GM12878 (cell line): ENCODE data around the gene TSPO. TPM values are rescaled to one million over a fixed set of nuclear protein-coding genes. Genes with fewer than 3 reads are reported as not detected.

Experiments
- ATAC-seq: fragments of 200-7000 bp; cut with Tn5 transposase; 3 replicates; pipeline ENCODE4 v1.9.1; 2020; ENCODE audit warnings: mild to moderate bottlenecking, moderate library complexity
- BruUV-seq: library from RNA; stranded (reverse); fragments of 400-500 nt; replicated peaks from 2 replicates; lab custom pipeline; 2021; lab: Mats Ljungman, UMichigan
- CTCF ChIA-PET: fragments of 300-600 bp; sonication (Branson Sonifier 250); formaldehyde crosslinking; extraction: SDS; loops from one replicate; lab custom pipeline; 2021; ENCODE audit warnings: inconsistent platforms; lab: Yijun Ruan, JAX
- POLR2A ChIA-PET: fragments of 350-600 bp; formaldehyde crosslinking; extraction: SDS; loops from one replicate; lab custom pipeline; 2021; ENCODE audit warnings: inconsistent platforms; lab: Charles Lee
- RAD21 ChIA-PET: fragments of 300-600 bp; sonication (Branson Sonifier 250); formaldehyde crosslinking; loops from one replicate; lab custom pipeline; 2023; ENCODE audit warnings: antibody characterized with exemption; ENCODE audit not compliant: unreplicated experiment; lab: Charles Lee
- SMC1A ChIA-PET: fragments of 300-600 bp; sonication (Branson Sonifier 250); formaldehyde crosslinking; loops from one replicate; lab custom pipeline; 2023; ENCODE audit not compliant: unreplicated experiment, uncharacterized antibody; lab: Charles Lee
- DNase-seq: peaks from one replicate; pipeline ENCODE4 v3.0.0-alpha.2; 2011; ENCODE audit warnings: low read depth, low spot score
- FAIRE-seq: peaks from 3 replicates; lab custom pipeline; 2011; peaks lifted over from hg19 to GRCh38; lab: Jason Lieb, UNC
- H2AFZ ChIP-seq: 2 replicates; pipeline ENCODE4 v1.6.0; 2011; ENCODE audit warnings: low read depth, low read length, control low read depth; ENCODE audit not compliant: control insufficient read depth
- H3K27ac ChIP-seq: 2 replicates; pipeline ENCODE4 v1.5.1; 2011; ENCODE audit warnings: control low read depth; ENCODE audit not compliant: control insufficient read depth, insufficient read depth
- H3K27me3 ChIP-seq, 2 experiments: replicated peaks in 1 of 2; 2 replicates each; pipeline versions ENCODE4 v1.6.0 to v1.6.1; 2011; ENCODE audit warnings: low read length in 1 of 2; ENCODE audit not compliant: control insufficient read depth in 2 of 2, insufficient read depth in 2 of 2
- H3K36me3 ChIP-seq, 2 experiments: 2 replicates each; pipeline ENCODE4 v1.5.1; 2011; ENCODE audit warnings: low read length in 1 of 2; ENCODE audit not compliant: control insufficient read depth in 2 of 2, insufficient read depth in 2 of 2
- H3K4me1 ChIP-seq: 2 replicates; pipeline ENCODE4 v1.6.1; 2011; ENCODE audit warnings: mild to moderate bottlenecking, low read length, moderate library complexity, mixed read lengths; ENCODE audit not compliant: control insufficient read depth, insufficient read depth
- H3K4me2 ChIP-seq: 2 replicates; pipeline ENCODE4 v1.6.0; 2011; ENCODE audit warnings: control low read depth; ENCODE audit not compliant: control insufficient read depth, insufficient read depth
- H3K4me3 ChIP-seq: fragments of 200-600 bp; sonication (generic); 2 replicates; pipeline ENCODE4 v1.5.1; 2016
- H3K79me2 ChIP-seq: 2 replicates; pipeline ENCODE4 v1.6.0; 2011; ENCODE audit warnings: low read length; ENCODE audit not compliant: control insufficient read depth, insufficient read depth
- H3K9ac ChIP-seq: 2 replicates; pipeline ENCODE4 v1.8.0; 2011; ENCODE audit warnings: low read length, control low read depth, mixed read lengths; ENCODE audit not compliant: control insufficient read depth, insufficient read depth
- H3K9me3 ChIP-seq: replicated peaks from 3 replicates; pipeline ENCODE4 v1.5.1; 2011; ENCODE audit warnings: mild to moderate bottlenecking, low read length; ENCODE audit not compliant: control insufficient read depth, insufficient read depth
- H4K20me1 ChIP-seq: 2 replicates; pipeline ENCODE4 v1.6.0; 2011; ENCODE audit not compliant: control insufficient read depth, insufficient read depth
- DPF2 ChIP-seq: fragments of 450-650 bp; IDR thresholded peaks from 2 replicates; pipeline ENCODE4 v1.6.1; 2017; ENCODE audit warnings: mild to moderate bottlenecking
- GATAD2B ChIP-seq: fragments of 450-650 bp; conservative IDR thresholded peaks from 2 replicates; pipeline ENCODE4 v1.6.1; 2017; ENCODE audit warnings: low read depth, mild to moderate bottlenecking, moderate library complexity
- LARP7 ChIP-seq: fragments of 450-650 bp; IDR thresholded peaks from 2 replicates; pipeline ENCODE4 v1.6.1; 2017; ENCODE audit warnings: mild to moderate bottlenecking
- NBN ChIP-seq: fragments of 450-650 bp; IDR thresholded peaks from 2 replicates; pipeline ENCODE4 v1.6.1; 2016
- POLR2A ChIP-seq: IDR thresholded peaks from 2 replicates; pipeline ENCODE4 v1.6.1; 2011; ENCODE audit warnings: low read depth, mild to moderate bottlenecking, low read length
- YY1 ChIP-seq: IDR thresholded peaks from 2 replicates; pipeline ENCODE4 v1.6.1; 2011; ENCODE audit warnings: low read depth, mild to moderate bottlenecking, low read length
- WGBS: methylation state at CpG from one replicate; pipeline ENCODE4 v1.1.6; 2016; ENCODE audit warnings: low lambda C conversion rate; ENCODE audit not compliant: insufficient replicate concordance, insufficient coverage; ENCODE audit errors: missing lambda C conversion rate; 5-methylcytosine and 5-hydroxymethylcytosine counted together
- in situ Hi-C: fragments of 300-500 bp; cut with MboI; formaldehyde crosslinking; loops from 9 replicates; pipeline ENCODE4 v1.14.3; 2018; ENCODE audit warnings: mixed read lengths
- intact Hi-C: fragments of 100-400 bp; cut with micrococcal nuclease; formaldehyde crosslinking; loops from one replicate; pipeline ENCODE4 v1.14.2; 2022; ENCODE audit not compliant: unreplicated experiment
- polyA plus RNA-seq, 11 experiments: library from polyadenylated mRNA; depleted of rRNA in 4 of 11; unstranded in 6 of 11; stranded (reverse) in 5 of 11; fragments of >200 nt; fragmentation: Nextera tagmentation in 4 of 11; fragmentation: Illumina TruSeq in 1 of 11; extraction: Ambion mirVana in 4 of 11; extraction: Trizol in 1 of 11; gene quantifications; 1 replicate in 1 of 11; 2 replicates in 10 of 11; pipeline versions ENCODE4 v1.2.1 to v1.2.3, GENCODE V29; 2011 to 2016; ENCODE audit warnings: inconsistent platforms in 2 of 11, missing spikeins in 2 of 11, low read depth in 1 of 11
- total RNA-seq, 4 experiments: library from RNA; depleted of rRNA in 3 of 4; stranded (reverse); fragments of >200 nt in 3 of 4; fragmentation: Illumina TruSeq in 1 of 4; extraction: Trizol in 1 of 4; gene quantifications; 2 replicates each; pipeline versions ENCODE4 v1.2.1 to v1.2.3, GENCODE V29; 2013 to 2021
- TF ChIP-seq, protein P1 (sequence below): fragments of 450-650 bp; IDR thresholded peaks from 2 replicates; pipeline ENCODE4 v1.6.1; 2017; ENCODE audit warnings: mild to moderate bottlenecking, moderate library complexity
- TF ChIP-seq, protein P2 (sequence below): IDR thresholded peaks from 2 replicates; pipeline ENCODE4 v1.6.1; 2012; ENCODE audit warnings: mild to moderate bottlenecking, low read depth, low read length

The TSPO gene
- total and polyA plus RNA-seq, 10 of the 15 experiments (the other 5 are each of a cell fraction or from before 2014, with no cell fraction given) = 1.4 to 50.5 (median 18.8) TPM

DNA sequence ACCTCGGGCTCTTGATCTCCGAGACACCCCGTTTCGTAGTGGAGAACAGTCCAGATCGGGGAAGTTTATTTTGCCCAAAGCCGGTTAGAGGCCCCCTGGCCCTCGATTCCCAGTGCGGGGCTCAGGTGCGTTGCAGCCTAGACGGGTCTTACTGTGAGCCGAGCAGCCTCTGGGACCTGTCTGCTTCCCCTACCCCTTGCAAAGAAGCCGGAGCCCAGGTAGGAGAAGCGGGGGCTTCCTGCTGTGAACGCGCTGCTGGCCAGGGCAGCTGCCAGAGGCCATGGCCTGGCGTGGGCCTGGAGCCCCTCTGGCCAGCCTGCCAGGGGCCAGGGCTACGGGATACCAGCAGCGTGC lies 621 bp downstream of the TSPO start:
- peak overlapping the region; percentile 94 for H3K4me2 ChIP-seq
- no peak overlapping the region; the same call in 1 of the 2 replicates for H3K27ac ChIP-seq
- no TSS peak for BruUV-seq
- H3K4me1 ChIP-seq = peaks cover 17% of the 10 kb centered on the region
- H3K4me3 ChIP-seq = peak overlapping the region; percentile 77
- under 1% methylated on average over 18 of the region's 18 CpGs for WGBS
- TF ChIP-seq LARP7 (0 out of 2 replicates have a peak, but pooled peaks have one; percentile 6), YY1 (no peak), DPF2 (no peak)
- in situ Hi-C loops (no loop called here), intact Hi-C loops (no loop called here)
- H3K79me2 ChIP-seq = no peaks in the 10 kb centered on the region; the same call in 1 of the 2 replicates
- no peaks in the 10 kb centered on the region for H3K9me3 ChIP-seq
- peak; percentile 34 for ATAC-seq
- peak overlapping the region; percentile 59 for H3K9ac ChIP-seq
- POLR2A ChIA-PET = no interaction called here
- DNase-seq = no peak
- FAIRE-seq = no peak
- H2AFZ ChIP-seq = peak overlapping the region; percentile 75
- no peaks in the 10 kb centered on the region for H4K20me1 ChIP-seq
- CTCF ChIA-PET = no interaction called here
- H3K36me3 ChIP-seq = no peaks in the 10 kb centered on the region
- no peaks in the 10 kb centered on the region for H3K27me3 ChIP-seq
- SMC1A ChIA-PET = no interaction called here
- RAD21 ChIA-PET = no interaction called here

DNA sequence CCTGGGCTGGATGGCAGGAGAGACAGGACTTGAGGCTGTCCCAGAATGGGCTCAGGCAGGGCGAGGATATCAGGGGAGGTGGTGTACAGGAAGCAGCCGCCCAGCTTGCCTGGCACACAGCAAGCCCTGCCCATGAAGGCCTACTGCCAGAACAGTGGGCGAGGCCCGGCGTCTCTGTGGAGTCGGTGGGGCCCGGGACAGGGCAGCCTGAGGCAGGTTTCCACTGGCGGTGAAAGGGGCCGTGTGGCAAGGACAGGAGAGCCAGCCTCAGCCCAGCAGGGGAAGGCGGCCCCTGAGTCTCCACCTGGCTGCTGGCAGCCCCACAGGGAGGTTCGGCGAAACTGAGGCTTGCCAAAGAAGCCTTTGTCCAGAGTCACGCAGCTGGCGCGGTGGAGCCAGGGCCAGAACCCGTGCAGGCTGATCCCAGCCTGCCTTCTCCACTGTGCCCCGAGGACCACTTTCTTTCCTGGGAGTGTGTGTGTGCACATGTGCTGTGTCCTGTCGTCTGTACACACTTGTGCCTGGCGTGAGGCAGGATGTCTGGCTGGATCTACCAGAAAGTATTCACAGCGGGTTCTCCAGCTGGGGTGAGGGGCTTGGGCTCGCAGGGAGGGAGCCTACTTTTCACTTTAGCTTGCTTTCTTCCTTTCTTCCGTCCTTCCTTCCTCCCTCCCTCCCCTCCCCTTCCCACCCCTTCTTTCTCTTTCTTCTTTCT lies 1.2 kb downstream of the TSPO start:
- peak overlapping the region; percentile 94 for H3K4me2 ChIP-seq
- ATAC-seq = peak; percentile 83
- no peaks in the 10 kb centered on the region for H3K27me3 ChIP-seq
- BruUV-seq = no TSS peak
- peaks cover 17% of the 10 kb centered on the region for H3K4me1 ChIP-seq
- no peaks in the 10 kb centered on the region for H3K9me3 ChIP-seq
- peak overlapping the region; percentile 59 for H3K9ac ChIP-seq
- POLR2A ChIA-PET = no interaction called here
- H3K79me2 ChIP-seq = no peaks in the 10 kb centered on the region; the same call in 1 of the 2 replicates
- FAIRE-seq = peak; percentile 62
- RAD21 ChIA-PET = interaction anchor here (0.8 to 1.1 kb wide), 2 partner anchors 35 to 863 kb away, joined by 3 read pairs; no protein-coding TSS in a partner anchor
- H4K20me1 ChIP-seq = no peaks in the 10 kb centered on the region
- peak overlapping the region; percentile 77 for H3K4me3 ChIP-seq
- SMC1A ChIA-PET = no interaction called here
- H3K36me3 ChIP-seq = no peaks in the 10 kb centered on the region
- peak overlapping the region; percentile 37 for H2AFZ ChIP-seq
- CTCF ChIA-PET = no interaction called here
- intact Hi-C loops (no loop called here), in situ Hi-C loops (no loop called here)
- 0 out of 2 replicates have a peak, but pooled peaks have one; percentile 54 for TF ChIP-seq GATAD2B
- TF ChIP-seq, protein P1, sequence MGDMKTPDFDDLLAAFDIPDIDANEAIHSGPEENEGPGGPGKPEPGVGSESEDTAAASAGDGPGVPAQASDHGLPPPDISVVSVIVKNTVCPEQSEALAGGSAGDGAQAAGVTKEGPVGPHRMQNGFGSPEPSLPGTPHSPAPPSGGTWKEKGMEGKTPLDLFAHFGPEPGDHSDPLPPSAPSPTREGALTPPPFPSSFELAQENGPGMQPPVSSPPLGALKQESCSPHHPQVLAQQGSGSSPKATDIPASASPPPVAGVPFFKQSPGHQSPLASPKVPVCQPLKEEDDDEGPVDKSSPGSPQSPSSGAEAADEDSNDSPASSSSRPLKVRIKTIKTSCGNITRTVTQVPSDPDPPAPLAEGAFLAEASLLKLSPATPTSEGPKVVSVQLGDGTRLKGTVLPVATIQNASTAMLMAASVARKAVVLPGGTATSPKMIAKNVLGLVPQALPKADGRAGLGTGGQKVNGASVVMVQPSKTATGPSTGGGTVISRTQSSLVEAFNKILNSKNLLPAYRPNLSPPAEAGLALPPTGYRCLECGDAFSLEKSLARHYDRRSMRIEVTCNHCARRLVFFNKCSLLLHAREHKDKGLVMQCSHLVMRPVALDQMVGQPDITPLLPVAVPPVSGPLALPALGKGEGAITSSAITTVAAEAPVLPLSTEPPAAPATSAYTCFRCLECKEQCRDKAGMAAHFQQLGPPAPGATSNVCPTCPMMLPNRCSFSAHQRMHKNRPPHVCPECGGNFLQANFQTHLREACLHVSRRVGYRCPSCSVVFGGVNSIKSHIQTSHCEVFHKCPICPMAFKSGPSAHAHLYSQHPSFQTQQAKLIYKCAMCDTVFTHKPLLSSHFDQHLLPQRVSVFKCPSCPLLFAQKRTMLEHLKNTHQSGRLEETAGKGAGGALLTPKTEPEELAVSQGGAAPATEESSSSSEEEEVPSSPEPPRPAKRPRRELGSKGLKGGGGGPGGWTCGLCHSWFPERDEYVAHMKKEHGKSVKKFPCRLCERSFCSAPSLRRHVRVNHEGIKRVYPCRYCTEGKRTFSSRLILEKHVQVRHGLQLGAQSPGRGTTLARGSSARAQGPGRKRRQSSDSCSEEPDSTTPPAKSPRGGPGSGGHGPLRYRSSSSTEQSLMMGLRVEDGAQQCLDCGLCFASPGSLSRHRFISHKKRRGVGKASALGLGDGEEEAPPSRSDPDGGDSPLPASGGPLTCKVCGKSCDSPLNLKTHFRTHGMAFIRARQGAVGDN = 0 out of 2 replicates have a peak, but pooled peaks have one; percentile 24
- TF ChIP-seq POLR2A = peak; percentile 29; the same call in 1 of the 2 replicates
- TF ChIP-seq, protein P2, sequence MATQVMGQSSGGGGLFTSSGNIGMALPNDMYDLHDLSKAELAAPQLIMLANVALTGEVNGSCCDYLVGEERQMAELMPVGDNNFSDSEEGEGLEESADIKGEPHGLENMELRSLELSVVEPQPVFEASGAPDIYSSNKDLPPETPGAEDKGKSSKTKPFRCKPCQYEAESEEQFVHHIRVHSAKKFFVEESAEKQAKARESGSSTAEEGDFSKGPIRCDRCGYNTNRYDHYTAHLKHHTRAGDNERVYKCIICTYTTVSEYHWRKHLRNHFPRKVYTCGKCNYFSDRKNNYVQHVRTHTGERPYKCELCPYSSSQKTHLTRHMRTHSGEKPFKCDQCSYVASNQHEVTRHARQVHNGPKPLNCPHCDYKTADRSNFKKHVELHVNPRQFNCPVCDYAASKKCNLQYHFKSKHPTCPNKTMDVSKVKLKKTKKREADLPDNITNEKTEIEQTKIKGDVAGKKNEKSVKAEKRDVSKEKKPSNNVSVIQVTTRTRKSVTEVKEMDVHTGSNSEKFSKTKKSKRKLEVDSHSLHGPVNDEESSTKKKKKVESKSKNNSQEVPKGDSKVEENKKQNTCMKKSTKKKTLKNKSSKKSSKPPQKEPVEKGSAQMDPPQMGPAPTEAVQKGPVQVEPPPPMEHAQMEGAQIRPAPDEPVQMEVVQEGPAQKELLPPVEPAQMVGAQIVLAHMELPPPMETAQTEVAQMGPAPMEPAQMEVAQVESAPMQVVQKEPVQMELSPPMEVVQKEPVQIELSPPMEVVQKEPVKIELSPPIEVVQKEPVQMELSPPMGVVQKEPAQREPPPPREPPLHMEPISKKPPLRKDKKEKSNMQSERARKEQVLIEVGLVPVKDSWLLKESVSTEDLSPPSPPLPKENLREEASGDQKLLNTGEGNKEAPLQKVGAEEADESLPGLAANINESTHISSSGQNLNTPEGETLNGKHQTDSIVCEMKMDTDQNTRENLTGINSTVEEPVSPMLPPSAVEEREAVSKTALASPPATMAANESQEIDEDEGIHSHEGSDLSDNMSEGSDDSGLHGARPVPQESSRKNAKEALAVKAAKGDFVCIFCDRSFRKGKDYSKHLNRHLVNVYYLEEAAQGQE = no peak
- TF ChIP-seq DPF2 = peak; percentile 33; the same call in 1 of the 2 replicates
- no peak for TF ChIP-seq NBN
- DNase-seq = no peak
- H3K27ac ChIP-seq = no peak overlapping the region; the same call in 1 of the 2 replicates
- WGBS = 14% methylated on average over 22 of the region's 22 CpGs
